Ovary (tissue), 3 donors: ENCODE data around the gene CAV1.

Experiments
- CTCF ChIP-seq, 3 donors: fragments of 450-650 bp in 2 of 3; fragments of 200-600 bp in 1 of 3; IDR thresholded peaks; one replicate each; pipeline versions ENCODE4 v1.5.1 to v1.8.0; 2016 to 2022; ENCODE audit warnings: antibody characterized with exemption in 3 of 3, mild to moderate bottlenecking in 1 of 3
- EP300 ChIP-seq: sonication (generic); formaldehyde crosslinking; IDR thresholded peaks from one replicate; pipeline ENCODE4 v1.6.1; 2017; ENCODE audit warnings: antibody characterized with exemption
- POLR2A ChIP-seq: fragments of 450-650 bp; IDR thresholded peaks from one replicate; pipeline ENCODE4 v1.6.1; 2017; ENCODE audit warnings: antibody characterized with exemption, mild to moderate bottlenecking, moderate library complexity
- donor health status: DM: no; HTN: no; CAD: no.

DNA sequence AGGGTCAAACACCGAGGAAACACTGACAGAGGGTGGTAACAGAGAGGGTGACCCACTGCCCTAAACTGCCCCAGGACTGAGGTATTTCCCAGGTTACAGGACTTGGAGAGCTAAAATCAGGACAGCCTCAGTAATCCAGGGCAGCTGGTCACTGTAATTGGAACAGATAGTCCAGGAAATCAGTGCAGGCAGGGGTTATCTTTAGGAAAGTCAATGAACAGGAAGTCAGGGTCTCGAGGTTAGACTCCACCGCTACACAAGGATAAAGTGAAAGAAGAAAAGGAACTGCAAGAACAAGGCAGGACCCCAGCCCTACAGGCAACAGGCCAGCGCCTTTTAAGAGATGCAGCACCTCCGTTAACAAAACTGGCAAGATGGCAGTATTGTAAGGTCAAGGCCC is 61.1 kb downstream of the CAV1 start:
- TF ChIP-seq CTCF (IDR thresholded peaks at IDR 0.05) (no peak), POLR2A (no peak), EP300 (no peak)
